MCF 10A (cell line): ENCODE measurements around the gene RUBCN. TPM values are rescaled to one million over a fixed set of nuclear protein-coding genes. Genes with fewer than 3 reads are reported as not detected.
"Not testable (repeated sequence)": the region's sequence is repeated elsewhere in the genome, so short reads cannot be mapped to it uniquely, and the experiment has no call there.

Source experiments
- BruUV-seq: library from RNA; stranded (reverse); fragments of 400-500 nt; replicated peaks from 2 replicates; lab custom pipeline; 2021; lab: Mats Ljungman, UMichigan
- CTCF ChIA-PET: fragments of 300-600 bp; sonication (Branson Sonifier 250); formaldehyde crosslinking; extraction: SDS; loops from one replicate; lab custom pipeline; 2021; ENCODE audit warnings: antibody characterized with exemption, inconsistent platforms; lab: Yijun Ruan, JAX
- POLR2A ChIA-PET: fragments of 300-600, 350-650 bp; sonication (Branson Sonifier 250); formaldehyde crosslinking; extraction: SDS; loops from one replicate; lab custom pipeline; 2020; ENCODE audit warnings: antibody characterized with exemption, inconsistent platforms; lab: Yijun Ruan, JAX
- DNase-seq: peaks from one replicate; pipeline ENCODE4 v3.0.0-alpha.2; 2018; ENCODE audit not compliant: unreplicated experiment
- H3K27ac Mint-ChIP-seq: one replicate; pipeline ENCODE4 v1.8.0; 2022; ENCODE audit warnings: mild to moderate bottlenecking, low read depth, mixed read lengths; ENCODE audit not compliant: unreplicated experiment
- H3K27me3 Mint-ChIP-seq: one replicate; pipeline ENCODE4 v1.8.0; 2022; ENCODE audit warnings: mixed read lengths; ENCODE audit not compliant: insufficient read depth, unreplicated experiment
- H3K36me3 Mint-ChIP-seq: one replicate; pipeline ENCODE4 v1.8.0; 2022; ENCODE audit warnings: mild to moderate bottlenecking, moderate library complexity, mixed read lengths; ENCODE audit not compliant: insufficient read depth, unreplicated experiment
- H3K4me1 Mint-ChIP-seq: one replicate; pipeline ENCODE4 v1.8.0; 2022; ENCODE audit warnings: mixed read lengths; ENCODE audit not compliant: insufficient read depth, unreplicated experiment
- H3K4me3 Mint-ChIP-seq: one replicate; pipeline ENCODE4 v1.8.0; 2022; ENCODE audit warnings: mild to moderate bottlenecking, moderate library complexity, mixed read lengths; ENCODE audit not compliant: unreplicated experiment
- H3K9me3 Mint-ChIP-seq: one replicate; pipeline ENCODE4 v1.8.0; 2022; ENCODE audit warnings: mixed read lengths; ENCODE audit not compliant: unreplicated experiment
- intact Hi-C: fragments of 100-400 bp; cut with micrococcal nuclease; formaldehyde crosslinking; loops from 2 replicates; pipeline ENCODE4 v1.14.1; 2022
- total RNA-seq: library from RNA; stranded (reverse); gene quantifications from 2 replicates; pipeline ENCODE4 v1.2.3, GENCODE V29; 2022
- TF ChIP-seq, protein P1 (sequence below): fragments of 200-600 bp; IDR thresholded peaks from one replicate; pipeline ENCODE4 v1.8.0; 2022; ENCODE audit warnings: antibody characterized with exemption, mild to moderate bottlenecking; ENCODE audit not compliant: unreplicated experiment

Gene RUBCN
- total RNA-seq, 1 experiment from 2014 or later = 29.9 TPM

- ChIA-PET CTCF (interaction anchor here (0.6 to 0.7 kb wide), 3 partner anchors 39 to 131 kb away, joined by 3 to 4 read pairs (median 3); no protein-coding TSS in a partner anchor), POLR2A (interaction anchor here (0.6 to 11.1 kb wide), 15 partner anchors 9 to 971 kb away, joined by 3 to 105 read pairs (median 5); partner anchors contain the start of genes BDH1, FYTTD1, LRCH3 and RUBCN)
- intact Hi-C loops = loop anchor here (1.0 to 2.0 kb wide), 2 partner anchors 25 to 39 kb away; no protein-coding TSS in a partner anchor
- Mint-ChIP-seq H3K9me3 (no peaks in the 10 kb centered on the region), H3K36me3 (peaks cover 9% of the 10 kb centered on the region), H3K4me1 (peaks cover 14% of the 10 kb centered on the region), H3K27me3 (no peaks in the 10 kb centered on the region), H3K27ac (peak overlapping the region; percentile 98), H3K4me3 (peak overlapping the region; percentile 82)
- TF ChIP-seq, protein P1, sequence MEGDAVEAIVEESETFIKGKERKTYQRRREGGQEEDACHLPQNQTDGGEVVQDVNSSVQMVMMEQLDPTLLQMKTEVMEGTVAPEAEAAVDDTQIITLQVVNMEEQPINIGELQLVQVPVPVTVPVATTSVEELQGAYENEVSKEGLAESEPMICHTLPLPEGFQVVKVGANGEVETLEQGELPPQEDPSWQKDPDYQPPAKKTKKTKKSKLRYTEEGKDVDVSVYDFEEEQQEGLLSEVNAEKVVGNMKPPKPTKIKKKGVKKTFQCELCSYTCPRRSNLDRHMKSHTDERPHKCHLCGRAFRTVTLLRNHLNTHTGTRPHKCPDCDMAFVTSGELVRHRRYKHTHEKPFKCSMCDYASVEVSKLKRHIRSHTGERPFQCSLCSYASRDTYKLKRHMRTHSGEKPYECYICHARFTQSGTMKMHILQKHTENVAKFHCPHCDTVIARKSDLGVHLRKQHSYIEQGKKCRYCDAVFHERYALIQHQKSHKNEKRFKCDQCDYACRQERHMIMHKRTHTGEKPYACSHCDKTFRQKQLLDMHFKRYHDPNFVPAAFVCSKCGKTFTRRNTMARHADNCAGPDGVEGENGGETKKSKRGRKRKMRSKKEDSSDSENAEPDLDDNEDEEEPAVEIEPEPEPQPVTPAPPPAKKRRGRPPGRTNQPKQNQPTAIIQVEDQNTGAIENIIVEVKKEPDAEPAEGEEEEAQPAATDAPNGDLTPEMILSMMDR = no peak
- BruUV-seq = TSS peak; percentile 63
- peak; percentile 97 for DNase-seq
Measured at GRCh38 chr3:197711973-197712707, 24.6 kb downstream of the RUBCN start.

GRCh38 chr3:197710965-197711364 is 25.7 kb downstream of the RUBCN start:
- H3K27me3 Mint-ChIP-seq, DNase-seq, H3K4me3 Mint-ChIP-seq, BruUV-seq, H3K9me3 Mint-ChIP-seq, intact Hi-C loops: not testable (repeated sequence)
- peaks cover 14% of the 10 kb centered on the region for H3K4me1 Mint-ChIP-seq
- ChIA-PET CTCF (interaction anchor here (0.9 kb wide), 1 partner anchor 41 kb away, joined by 3 read pairs; no protein-coding TSS in a partner anchor), POLR2A (interaction anchor here (0.5 to 11.1 kb wide), 6 partner anchors 15 to 80 kb away, joined by 3 to 105 read pairs (median 12); partner anchors contain the start of genes FYTTD1, LRCH3 and RUBCN)
- H3K36me3 Mint-ChIP-seq = peaks cover 15% of the 10 kb centered on the region
- H3K27ac Mint-ChIP-seq = peak overlapping the region; percentile 16

GRCh38 chr3:197709135-197709534 is 27.6 kb downstream of the RUBCN start:
- TF ChIP-seq, protein P1 = no peak
- peaks cover 26% of the 10 kb centered on the region for H3K36me3 Mint-ChIP-seq
- H3K9me3 Mint-ChIP-seq = no peaks in the 10 kb centered on the region
- BruUV-seq = no TSS peak
- DNase-seq = no peak
- no peak overlapping the region for H3K27ac Mint-ChIP-seq
- H3K27me3 Mint-ChIP-seq = no peaks in the 10 kb centered on the region
- peaks cover 14% of the 10 kb centered on the region for H3K4me1 Mint-ChIP-seq
- intact Hi-C loops = no loop called here
- CTCF ChIA-PET = no interaction called here
- POLR2A ChIA-PET = no interaction called here
- no peak overlapping the region for H3K4me3 Mint-ChIP-seq

GRCh38 chr3:197706658-197707057 is 30.0 kb downstream of the RUBCN start:
- H3K36me3 Mint-ChIP-seq = peaks cover 42% of the 10 kb centered on the region
- DNase-seq = no peak
- POLR2A ChIA-PET = no interaction called here
- no peaks in the 10 kb centered on the region for H3K9me3 Mint-ChIP-seq
- intact Hi-C loops = no loop called here
- H3K4me3 Mint-ChIP-seq = no peak overlapping the region
- CTCF ChIA-PET = interaction anchor here (0.6 to 1.0 kb wide), 2 partner anchors 39 to 252 kb away, joined by 3 read pairs; no protein-coding TSS in a partner anchor
- TF ChIP-seq, protein P1 = no peak
- no peaks in the 10 kb centered on the region for H3K27me3 Mint-ChIP-seq
- no peaks in the 10 kb centered on the region for H3K4me1 Mint-ChIP-seq
- no peak overlapping the region for H3K27ac Mint-ChIP-seq
- BruUV-seq = no TSS peak
